Measurements from ENCODE around the gene DNAH9.
A peak's percentile ranks its signal among the peaks of the same experiment; 100 is the strongest.

Gene DNAH9

DNA sequence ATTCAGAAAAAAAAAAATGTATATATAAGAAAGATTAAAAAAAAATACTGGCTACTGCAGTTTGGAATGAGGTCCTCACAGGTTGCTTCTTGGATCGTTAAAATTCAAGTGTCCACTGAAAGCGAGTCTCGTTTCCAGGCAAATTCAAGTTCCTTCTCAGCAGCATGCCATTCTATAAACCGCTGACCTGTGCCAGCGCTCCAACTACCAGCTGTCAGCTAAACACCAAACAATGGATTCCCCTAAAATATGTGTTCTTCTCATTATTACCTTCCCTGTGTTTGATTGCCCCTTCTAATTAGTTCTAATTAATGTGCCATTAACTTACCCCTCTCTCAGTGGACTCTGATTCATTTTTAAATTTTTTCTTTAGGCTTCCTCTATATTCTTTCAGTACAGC is 92.4 kb downstream of the DNAH9 start:
- no peak for FAIRE-seq

DNA sequence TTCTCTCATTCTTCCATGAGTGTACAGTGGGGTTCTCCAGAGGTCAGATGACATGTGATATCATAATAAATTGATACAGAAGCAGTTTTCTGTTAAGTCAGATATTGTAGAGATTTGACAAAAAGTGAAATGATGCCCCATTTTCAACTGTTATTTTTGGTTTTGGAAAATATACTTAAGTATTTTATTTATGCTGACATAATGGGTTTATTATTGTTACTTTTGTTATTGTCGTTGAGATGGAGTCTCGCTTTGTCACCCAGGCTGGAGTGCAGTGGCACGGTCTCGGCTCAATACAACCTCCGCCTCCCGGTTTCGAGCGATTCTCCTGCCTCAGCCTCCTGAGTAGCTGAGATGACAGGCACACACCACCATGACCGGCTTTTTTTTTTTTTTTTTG is 94.4 kb downstream of the DNAH9 start:
- FAIRE-seq = no peak

DNA sequence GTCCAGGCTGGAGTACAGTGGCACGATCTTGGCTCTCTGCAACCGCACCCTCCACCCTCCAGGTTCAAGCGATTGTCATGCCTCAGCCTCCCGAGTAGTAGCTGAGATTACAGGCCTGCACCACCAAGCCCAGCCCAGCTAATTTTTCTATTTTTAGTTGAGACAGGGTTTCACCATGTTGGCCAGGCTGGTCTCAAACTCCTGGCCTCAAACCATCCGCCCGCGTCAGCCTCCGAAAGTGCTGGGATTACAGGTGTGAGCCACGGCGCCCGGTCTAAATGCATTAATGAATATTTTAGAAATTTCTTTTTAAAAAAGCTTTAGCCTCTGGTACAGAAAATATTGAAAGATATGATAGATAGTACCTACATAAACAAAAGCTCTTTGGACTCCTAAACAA is 95.0 kb downstream of the DNAH9 start:
- no peak for FAIRE-seq

DNA sequence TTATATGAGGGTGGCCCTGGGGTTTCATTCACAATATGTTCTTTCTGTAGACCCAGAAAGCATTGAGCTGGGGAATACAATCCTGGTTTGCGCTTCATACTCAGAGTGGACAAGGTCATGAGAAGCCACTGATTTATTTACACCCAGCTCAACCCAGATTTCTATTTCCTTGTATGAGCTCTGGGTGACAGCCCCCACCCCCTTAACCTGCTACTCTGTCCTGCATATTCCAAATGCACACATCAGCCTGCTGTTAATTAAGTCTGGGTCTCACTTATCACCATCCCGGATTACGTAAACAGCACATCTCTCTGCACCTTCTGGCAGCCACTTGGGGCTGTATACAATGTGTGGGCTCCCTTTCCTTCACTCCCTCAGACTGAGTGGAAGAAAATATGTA is 102.4 kb downstream of the DNAH9 start:
- no peak for FAIRE-seq

DNA sequence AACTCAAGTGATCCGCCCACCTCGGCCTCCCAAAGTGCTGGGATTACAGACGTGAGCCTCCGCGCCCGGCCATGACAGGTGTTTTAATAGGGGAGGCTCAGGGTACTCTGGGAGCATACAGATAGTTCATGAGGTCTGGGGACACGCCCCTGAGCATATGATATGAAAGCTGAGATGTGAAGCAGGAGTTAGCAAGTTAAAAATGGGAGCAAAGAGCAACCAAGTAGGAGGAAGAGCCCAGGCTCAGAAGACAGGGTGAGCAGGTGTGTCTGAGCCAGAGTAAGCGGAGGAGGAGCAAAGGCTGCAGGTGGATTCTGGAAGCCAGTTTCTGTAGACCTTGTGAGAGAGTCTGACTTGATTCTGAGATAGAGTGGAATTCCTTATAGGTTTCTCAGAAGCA is 103.6 kb downstream of the DNAH9 start:
- no peak for FAIRE-seq

DNA sequence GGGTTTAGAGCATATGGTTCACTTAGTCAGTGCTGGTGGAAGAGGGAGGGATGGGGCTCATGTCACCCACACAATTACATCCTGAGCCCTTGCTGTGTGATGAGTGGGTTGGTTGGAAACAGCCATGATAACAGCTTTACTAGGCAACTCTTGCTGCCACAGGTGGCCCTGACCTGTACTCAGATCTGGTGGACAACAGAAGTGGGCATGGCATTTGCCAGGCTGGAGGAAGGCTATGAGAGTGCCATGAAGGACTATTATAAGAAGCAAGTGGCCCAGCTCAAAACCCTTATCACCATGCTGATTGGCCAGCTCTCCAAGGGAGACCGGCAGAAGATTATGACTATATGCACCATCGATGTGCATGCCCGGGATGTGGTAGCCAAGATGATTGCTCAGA is 105.8 kb downstream of the DNAH9 start:
- FAIRE-seq = no peak

DNA sequence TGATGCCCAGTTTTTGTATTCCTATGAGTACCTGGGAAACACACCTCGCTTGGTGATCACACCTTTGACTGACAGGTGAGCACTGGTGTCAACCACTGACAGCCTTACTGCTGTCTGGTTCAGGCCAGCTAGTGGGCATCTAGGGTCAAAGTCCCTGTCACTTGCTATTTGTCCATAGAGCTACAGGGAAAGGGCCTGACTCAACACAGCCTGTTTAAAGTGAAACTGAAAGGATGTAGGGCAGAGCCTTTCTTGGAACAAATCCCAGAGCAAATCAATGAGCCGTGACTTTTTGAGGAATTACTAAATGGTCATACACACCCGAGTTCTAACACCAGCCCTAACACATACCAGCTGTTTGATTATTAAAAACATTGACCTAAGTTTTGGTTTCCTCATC is 106.8 kb downstream of the DNAH9 start:
- no peak for FAIRE-seq

DNA sequence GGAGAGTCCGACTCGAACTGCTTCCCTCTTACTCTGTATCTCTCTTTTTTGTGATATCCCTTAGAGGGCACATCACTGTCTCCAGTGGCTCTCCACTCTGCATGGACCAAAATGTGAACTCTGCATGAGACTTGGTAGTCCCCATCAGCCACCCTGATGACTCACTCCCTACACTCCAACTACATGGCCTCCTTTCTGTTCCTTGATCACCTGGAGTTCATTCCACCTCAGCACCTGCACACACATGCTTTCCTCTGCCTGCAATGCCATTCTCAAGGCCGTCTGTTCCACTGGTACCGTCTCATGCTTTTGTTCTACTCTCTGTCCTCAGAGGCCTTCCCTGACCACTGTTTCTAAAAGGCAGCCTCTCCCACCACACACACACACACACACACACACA is 109.3 kb downstream of the DNAH9 start:
- FAIRE-seq = no peak

DNA sequence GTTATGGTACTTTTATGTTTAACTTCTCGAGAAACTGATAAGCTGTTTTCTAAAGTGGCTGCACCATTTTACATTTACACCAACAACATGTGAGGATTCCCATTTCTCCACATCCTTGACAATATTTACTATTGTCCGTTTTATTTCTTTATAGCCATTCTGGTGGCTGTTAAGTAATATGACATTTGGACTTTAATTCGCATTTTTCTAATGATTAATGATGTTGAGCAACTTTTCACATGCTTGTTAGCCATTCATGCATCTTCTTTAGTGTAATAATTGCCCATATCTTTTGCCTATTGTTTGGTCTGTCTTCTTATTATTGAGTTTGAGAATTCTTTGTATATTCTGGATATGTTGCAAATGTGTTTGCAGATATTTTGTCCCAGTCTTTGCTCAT is 114.2 kb downstream of the DNAH9 start:
- no peak for FAIRE-seq

DNA sequence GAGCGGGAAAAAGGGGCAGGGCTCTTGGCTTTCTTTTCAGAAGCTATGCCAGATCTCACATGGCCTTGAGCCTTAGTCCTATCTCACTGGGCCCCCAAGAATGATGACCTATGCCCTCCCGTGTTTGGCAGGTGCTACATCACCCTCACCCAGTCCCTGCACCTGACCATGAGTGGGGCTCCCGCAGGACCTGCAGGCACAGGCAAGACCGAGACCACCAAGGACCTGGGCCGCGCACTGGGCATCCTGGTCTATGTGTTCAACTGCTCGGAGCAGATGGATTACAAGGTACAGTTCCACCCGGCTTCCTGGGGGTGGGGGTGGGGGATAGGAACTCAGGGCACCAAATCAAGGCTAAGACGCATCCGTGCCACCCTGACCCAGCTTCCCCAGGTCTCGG is 120.9 kb downstream of the DNAH9 start:
- no peak for FAIRE-seq

DNA sequence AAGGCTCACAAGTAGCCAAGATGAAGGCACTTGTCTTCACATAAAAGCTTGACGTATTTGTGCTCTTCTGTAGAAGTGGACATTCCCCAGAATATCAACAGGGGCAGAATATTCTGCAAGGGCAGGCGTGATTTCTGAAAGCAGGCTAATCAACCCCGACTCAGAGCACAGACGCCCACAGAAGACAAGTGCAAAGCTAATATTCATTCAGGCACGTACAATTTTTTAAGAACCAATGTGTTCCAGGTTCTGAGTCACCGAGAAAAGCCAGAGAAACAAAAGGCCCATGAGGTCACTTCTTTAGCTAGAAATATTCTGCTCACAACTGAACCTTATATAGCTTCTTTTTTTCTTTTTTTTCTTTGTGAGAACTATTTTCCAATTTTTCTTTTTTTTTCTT is 121.6 kb downstream of the DNAH9 start:
- FAIRE-seq = no peak

DNA sequence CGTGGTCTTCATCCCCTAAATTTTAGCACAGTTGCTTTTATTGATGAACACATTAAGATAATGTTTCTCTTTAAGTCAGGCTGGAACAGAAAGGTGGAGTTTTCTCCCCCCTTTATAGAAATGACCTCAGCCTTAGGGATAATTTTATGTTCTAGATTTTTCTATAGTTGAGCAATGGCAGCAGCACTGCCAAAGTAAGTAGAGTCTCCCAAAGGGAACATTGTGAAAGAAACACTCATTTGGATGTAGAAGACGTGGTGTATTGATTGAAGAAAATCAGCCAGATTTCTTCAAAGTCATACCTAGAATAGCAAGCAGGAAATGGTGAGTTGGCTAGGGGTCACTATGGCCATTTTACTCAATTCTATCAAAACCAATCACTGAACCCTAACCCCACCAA is 122.5 kb downstream of the DNAH9 start:
- FAIRE-seq = no peak

DNA sequence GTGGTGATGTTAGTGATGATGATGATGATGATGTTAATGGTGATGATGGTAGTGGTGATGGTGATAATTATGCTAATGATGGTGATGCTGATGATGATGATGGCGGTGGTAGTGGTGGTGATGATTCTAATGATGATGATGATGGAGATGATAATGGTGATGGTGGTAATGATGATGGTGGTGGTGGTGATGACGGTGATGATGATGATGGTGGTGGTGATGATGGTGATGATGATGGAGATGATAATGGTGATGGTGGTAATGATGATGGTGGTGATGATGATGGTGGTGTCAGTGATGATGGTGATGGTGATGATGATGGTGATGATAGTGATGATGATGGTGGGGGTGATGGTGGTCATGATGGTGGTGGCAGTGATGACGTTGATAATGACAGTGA is 132.5 kb downstream of the DNAH9 start:
- no peak for FAIRE-seq

DNA sequence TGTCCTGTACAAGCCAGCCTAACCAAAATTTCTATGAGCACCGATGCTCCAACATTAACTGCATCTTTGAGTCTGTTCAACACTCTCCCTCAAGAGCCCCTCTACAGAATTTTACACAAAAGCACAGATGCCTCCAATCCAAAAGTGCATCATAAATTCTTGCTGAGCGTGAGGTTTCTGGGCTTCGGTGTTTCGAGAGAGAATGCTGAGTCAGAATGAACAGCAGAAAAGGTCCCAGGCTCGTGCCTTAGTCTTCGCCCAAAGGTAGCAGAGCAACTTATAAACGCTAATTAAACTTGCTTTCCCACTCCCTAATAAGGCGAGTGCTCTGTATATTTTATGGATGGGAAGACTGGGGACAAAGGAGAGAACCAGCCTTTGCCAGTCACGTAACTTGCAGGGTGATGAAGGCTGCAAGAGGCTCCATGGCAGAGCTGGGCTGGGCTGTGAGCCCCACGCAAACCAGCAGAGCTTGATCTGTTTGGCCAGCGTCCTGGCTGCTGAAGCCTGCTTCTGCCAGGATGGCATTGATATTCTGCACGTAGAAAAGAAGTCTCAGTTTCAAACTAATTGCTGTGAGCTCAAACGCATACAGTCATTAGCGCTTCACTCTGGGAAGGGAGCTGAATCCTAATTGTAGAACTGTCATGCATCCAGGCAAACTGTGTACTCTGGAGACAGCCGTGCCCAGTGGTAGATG is 138.5 kb downstream of the DNAH9 start:
- FAIRE-seq = no peak

DNA sequence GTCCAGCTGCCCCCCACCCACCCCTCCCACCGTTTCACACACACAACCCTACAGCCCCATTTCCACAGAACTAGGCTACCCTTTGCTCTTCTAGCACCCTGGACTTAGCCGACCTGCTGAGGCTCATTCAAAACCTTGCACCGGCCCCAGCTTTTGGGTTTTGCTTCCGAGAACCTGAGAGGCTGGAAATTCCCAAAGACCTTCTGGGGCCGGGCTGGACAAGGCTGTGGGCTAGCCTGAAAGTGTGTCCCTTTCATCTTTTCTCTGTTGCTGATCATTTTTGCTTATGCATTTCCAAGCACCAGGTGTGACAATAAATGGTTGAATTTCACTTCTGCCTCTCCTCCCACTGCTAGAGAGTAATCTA is 139.0 kb downstream of the DNAH9 start:
- no peak for FAIRE-seq

DNA sequence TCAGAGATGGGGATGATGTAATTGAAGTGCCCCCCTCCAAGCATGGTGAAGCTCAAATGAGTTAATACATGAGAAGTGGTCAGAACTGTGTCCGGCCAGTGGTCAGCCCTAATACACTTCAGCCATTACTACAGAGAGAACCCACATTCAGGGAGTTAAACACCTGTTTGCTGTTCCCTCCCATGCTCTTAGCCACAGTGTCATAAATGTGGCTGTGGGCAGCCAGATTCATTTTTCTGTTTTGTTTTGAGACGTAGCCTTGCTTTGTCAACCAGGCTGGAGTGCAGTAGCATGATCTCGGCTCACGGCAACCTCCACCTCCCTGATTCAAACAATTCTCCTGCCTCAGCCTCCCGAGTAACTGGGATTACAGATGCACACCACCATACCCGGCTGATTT is 139.9 kb downstream of the DNAH9 start:
- FAIRE-seq = no peak

DNA sequence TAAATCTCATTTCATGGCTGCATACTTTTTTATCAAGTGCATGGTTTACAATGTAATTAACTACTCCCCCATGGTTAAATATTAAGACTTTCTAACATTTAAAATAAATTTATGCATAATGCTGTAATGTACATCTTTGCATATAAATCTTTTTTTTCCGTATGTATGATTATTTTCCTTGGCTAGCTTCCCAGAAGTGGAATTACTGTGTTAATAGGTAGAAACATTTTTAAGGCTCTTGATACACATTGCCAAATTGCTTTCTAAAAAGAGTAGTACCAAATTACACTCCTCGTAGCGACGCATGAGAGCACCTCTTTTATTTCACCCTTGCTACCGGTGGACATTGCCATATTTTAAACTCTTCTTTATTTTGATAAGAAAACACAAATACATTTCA is 141.1 kb downstream of the DNAH9 start:
- no peak for FAIRE-seq

DNA sequence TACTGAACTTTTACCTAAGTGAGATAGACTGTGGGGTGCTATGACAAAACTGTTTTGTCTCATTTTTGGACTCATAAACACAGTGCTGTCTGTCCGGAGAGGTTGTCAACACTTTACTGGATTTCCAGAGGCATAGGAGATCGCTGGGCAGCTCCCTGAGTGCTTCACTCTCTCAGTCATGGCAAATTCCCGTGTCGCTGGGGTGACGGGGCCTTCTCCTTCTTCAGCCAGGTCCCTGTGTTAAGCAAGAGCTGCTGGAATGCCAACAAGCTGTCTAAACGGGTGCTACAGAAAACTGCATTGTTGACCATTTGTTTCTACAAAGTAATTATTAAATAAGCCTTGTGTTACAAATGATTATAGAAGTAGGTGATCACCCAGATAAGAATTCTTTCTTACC is 141.6 kb downstream of the DNAH9 start:
- FAIRE-seq = no peak

DNA sequence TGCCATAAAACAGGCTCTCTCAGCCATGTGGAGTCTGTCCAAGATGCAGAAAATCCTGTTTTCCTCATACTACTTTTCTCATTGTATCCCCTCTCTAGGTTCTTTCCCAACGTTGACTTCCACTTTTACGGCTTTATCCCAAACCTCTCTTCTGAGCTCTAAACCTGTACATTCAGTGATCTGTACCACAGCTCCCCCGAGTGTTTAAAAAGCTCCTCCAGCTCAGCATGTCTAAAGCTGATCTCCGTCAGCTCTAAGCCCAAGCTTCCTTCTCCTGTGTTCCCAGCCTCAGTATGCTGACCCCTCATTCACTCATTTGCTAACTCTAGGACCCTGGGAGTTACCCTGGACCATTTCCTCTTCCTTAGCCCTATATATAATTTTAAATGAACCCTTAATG is 144.6 kb downstream of the DNAH9 start:
- no peak for FAIRE-seq

DNA sequence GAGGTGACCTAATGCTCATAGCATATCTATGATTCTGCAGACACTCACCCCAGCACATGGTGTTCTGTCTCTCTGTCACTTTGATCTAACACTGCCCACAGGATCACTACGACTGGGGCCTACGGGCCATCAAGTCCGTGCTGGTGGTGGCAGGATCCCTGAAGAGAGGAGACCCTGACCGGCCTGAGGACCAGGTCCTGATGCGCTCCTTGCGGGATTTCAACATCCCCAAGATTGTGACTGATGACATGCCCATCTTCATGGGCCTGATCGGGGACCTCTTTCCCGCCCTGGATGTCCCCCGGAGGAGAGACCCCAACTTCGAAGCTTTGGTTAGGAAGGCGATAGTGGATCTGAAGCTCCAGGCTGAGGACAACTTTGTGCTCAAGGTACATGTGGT is 146.4 kb downstream of the DNAH9 start:
- no peak for FAIRE-seq

DNA sequence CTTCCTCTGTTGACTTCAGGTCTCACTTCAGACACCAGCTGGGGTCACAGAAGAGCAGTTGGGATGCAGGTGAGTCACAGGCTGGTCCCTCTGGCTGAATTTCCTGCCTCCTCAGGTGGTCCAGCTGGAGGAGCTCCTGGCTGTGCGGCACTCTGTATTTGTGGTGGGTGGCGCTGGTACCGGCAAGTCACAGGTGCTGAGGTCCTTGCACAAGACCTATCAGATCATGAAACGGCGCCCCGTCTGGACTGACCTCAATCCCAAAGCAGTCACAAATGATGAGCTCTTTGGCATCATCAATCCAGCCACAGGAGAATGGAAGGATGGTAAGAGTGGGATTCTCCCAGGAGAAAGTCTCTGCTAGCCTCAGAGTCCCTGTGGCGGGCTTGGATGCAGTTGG is 149.2 kb downstream of the DNAH9 start:
- no peak for FAIRE-seq

DNA sequence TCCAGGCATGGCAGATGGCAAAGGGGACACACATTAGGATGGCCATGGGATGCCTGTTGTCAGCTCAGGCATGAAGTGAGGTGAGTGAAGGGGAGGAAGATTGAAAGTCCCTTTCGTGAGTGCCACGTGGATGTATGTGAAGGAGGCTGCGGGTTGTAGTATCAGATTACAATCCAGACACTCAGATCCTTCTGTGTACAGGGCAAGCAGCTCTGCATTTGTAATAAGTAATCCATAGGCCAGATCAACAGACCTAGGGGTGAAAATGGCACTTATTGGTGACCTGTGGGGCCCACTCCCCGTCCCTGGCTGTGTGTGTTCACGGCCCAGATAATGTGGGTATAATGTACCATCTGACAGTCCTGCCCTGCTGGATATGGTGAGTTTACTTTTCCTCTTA is 159.5 kb downstream of the DNAH9 start:
- no peak for FAIRE-seq

DNA sequence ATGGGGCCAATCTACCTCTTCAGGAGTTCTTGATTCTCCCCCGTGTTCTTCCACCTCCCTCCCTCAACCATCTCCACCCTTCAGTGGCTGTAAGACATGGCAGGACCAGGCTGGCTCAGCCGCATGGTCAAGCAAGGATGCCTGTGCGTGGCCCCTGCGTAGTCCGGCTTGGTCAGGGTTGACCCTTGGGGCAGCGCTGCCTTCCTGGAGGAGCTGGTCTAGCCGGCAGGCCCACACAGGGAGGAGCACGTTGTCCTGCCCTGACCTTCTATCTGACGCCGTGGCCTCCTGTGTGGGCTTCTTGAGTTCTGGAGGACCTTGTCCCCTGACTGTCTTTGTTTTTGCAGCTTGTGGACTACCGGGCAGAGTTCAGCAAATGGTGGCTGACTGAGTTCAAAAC is 169.8 kb downstream of the DNAH9 start:
- no peak for FAIRE-seq

DNA sequence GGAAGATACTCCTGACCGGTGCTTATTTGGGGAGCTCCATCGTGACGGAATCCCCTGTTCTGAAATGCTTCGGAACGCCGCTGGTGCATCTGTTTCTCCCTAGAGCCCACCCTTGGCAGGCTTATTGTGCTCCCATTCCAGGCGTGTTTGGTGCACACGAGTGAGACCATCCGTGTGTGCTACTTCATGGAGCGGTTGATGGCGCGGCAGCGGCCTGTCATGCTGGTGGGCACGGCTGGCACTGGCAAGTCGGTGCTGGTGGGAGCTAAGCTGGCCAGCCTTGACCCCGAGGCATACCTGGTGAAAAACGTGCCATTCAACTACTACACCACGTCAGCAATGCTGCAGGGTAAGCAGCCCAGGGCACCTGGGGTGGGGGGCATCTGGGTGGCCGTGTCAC is 170.7 kb downstream of the DNAH9 start:
- no peak for FAIRE-seq

DNA sequence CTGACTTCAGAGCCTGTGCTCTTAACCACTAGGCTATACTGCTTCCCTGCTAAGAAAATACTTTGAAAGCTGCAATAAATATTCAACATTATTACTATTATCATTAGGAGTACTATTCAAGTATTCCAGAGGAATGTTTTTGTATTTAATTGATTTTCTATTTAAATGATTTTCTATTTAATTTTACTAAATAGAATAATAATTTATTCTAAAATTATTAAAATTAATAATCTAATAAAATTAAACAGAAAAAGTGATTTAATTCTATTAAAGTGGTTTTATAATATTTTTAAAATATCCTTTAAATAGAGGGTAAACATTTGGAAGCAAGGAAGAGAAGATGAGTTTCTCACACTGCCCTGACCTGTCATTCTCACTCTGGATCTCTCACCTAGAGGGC is 173.8 kb downstream of the DNAH9 start:
- peak; percentile 55 for FAIRE-seq

DNA sequence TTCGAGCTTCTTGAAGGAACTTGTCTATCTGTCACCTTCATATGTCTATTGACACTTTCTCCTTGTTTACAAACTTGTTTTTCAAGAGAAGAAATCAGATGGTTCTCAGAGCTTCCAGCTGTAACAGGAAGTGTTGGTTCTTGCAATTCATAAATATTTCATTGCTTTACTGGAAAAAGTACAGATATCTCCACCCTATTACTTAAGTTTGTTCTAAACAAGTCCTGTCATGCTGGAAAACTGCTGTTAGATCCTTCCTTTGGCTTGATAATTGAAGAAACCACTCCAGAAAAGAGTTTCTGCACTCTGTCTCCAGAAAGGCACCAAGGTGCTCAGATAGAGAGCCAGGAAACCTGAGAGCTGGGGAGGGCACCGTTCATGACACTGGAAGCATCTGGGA is 181.6 kb downstream of the DNAH9 start:
- no peak for FAIRE-seq

All from G401.6 (cell line).